ENCODE data around the gene CLUH.
A peak's percentile ranks its signal among the peaks of the same experiment; 100 is the strongest.
"Not testable (repeated sequence)": the region's sequence is repeated elsewhere in the genome, so short reads cannot be mapped to it uniquely, and the experiment has no call there.

CLUH gene

DNA sequence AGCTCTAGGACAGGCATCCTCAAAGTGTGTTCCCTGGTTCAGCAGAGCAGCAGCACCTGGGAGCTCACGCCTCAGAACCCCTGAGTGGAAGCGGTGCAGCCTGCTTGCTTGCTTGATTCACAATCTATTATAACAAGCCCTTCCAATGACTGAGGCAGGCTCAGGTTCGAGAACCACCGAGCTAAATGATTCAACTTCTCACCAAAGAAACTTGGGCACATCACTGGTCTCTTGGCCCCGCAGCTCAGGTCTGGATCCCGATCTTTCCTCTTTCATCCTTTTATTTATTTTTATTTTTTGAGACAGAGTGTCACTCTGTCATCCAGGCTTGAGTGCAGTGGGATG lies 24.5 kb downstream of the CLUH start:
- DNase-seq: no peak

DNA sequence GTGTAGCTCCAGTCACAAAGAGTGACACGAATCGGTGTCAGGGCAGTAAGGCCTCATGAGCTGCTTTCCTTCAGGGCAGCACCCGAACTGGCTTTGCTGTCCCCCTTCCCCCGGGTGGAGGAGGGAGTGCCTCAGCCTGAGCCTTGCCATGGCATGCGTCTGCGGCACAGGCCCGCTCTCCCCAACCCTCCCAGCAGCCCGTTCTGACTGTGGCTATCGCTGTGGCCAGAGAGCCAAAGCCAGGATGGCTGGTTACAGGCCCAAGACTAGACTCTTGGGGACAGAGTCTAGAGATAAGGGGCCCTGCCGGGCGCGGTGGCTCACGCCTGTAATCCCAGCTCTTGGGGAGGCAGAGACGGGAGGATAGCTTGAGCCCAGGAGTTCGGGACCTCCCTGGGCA lies 25.9 kb downstream of the CLUH start:
- no peak for DNase-seq

DNA sequence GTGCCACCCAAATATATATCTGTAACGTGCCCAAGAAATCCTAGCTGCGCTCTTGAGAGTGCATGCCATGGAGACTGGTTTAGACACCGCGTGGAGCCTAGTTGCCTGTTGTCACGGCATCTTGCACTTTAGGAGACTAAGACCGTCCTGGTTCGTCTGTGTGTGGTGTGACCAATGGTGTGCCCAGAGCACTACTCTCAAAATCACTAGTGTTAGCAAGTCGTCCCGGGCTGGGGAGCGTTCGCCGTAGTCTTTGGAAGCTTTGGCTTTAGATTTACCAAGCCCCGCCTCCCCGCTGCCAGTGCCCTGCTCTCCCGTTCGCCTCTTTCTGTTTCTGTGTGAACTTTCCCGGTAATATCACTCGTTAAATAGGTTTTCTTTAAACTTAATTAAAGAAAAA lies 27.0 kb downstream of the CLUH start:
- no peak for DNase-seq

DNA sequence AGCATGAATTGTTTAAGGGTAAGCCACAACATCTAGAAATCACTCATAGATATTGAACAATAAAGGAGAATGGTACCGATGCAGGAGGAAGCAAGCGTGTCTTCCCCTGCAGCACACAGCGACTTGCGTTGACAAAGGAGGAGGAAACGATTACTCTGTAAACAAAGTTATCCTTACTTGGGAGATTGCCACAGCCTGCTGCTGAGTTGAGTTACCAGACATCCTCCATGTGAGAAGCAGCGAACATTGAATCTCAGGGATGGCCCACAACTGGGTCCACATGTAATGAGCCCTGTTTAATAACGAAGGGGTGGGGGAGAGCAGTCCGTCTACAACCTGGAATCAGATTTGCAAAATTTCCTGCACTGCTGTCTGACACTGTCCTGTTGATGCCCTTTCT lies 27.7 kb downstream of the CLUH start:
- no peak for DNase-seq

DNA sequence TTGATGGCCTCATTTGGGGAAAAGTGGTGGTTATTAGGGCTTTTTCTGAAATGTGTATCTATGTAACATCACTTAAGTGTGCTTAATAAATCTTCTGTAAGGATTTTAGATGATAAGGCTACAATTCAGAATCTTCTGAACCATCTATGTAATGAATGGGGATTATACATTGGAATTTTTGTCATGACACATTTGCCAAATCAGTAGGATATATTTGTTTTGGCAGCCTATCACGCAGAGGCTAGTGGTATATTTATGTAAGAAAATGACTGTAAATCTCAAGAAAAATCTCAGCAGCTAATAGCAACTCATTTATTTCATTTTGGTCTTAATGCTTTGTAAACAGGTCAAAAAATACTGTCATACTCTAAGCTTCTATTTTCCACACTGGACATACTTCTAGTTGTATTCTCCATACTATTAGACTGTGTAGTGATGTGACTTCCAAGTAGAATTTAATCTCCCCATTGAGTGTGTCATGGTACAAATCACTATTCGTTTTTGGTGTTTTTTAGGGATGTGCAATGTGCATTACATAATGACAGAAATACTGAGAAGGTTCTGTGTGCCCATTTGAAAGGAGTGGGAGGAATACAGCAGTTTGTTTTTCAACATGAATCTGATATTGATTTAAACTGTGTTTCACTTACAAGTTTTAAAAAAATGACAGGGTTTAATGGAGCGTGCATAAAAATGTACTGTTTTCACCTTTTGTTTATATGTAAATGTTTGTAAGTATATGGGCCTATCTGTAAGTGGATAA lies 29.2 kb downstream of the CLUH start:
- no peak for DNase-seq

DNA sequence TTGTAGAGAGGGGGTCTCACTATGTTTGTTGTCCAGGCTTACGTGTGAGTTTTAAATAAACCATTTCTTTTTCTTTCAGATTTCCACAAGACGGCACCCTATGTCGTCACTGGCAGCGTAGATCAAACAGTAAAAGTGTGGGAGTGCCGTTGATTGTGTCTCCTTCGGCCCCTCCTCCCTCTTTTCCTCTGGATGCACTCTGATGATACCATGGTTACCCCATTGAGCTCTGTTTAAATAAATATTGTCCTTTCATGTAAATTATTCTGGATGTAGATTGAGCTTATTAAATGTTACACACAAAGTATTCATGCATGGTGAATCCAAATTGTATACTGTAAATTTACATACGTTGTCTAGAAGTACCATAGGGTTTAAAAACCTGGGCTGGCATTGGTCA lies 29.9 kb downstream of the CLUH start:
- DNase-seq: no peak

DNA sequence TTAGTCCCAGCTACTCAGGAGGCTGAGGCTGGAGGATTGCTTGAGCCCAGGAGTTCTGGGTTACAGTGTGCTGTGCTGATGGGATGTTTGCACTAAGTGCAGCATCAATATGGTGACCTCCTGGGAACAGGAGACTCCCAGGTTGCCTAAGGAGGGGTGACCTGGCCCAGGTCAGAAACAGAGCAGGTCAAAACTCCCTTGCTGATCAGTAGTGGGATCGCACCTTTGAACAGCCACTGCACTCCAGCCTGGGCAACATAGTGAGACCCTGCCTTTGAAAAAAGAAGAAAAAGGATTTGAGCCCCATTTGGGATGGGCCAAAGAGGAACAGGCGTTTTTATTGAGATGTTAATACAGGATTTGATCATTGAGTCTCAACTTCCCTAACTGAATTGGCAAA lies 30.6 kb downstream of the CLUH start:
- no peak for DNase-seq

DNA sequence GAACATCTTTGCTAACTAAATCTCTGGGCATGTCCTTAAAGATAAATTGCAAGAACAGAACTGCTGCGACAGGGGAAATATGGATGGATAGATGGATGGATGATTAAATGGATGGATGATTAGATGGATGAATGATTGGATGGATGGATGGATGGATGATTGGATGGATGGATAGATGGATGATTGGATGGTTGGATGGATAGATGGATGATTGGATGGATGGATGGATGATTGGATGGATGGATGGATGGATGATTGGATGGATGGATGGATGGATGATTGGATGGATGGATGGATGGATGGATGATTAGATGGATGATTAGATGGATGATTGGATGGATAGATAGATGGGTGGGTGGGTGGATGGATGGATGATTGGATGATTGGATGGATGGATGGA lies 32.3 kb downstream of the CLUH start:
- DNase-seq: not testable (repeated sequence)

DNA sequence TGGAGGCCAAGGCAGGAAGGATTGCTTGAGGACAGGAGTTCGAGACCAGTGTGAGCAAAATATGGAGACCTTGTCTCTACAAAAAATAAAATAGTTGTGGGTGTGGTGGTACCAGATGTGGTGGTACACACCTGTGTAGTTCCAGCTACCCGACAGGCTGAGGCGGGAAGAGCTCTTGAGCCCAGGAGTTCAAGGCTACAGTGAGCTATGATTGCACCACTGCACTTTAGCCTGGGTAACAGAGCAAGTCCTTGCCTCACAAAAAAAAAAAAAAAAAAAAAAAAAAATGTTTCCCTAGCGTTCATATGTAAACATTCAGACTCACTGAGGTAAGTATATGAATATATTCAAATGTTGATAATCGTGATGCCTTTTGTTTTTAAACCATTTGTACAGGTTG lies 39.5 kb downstream of the CLUH start:
- no peak for DNase-seq

DNA sequence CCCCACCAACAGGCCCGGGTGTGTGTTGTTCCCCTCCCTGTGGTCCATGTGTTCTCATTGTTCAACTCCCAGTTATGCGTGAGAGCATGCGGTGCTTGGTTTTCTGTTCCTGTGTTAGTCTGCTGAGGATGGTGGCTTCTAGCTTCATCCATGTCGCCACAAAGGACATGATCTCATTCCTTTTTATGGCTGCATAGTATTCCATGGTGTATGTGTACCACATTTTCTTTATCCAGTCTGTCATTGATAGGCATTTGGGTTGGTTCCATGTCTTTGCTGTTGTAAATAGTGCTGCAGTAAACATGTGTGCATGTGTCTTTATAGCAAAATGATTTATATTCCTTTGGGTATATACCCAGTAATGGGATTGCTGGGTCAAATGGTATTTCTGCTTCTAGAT lies 51.2 kb downstream of the CLUH start:
- not testable (repeated sequence) for DNase-seq

DNA sequence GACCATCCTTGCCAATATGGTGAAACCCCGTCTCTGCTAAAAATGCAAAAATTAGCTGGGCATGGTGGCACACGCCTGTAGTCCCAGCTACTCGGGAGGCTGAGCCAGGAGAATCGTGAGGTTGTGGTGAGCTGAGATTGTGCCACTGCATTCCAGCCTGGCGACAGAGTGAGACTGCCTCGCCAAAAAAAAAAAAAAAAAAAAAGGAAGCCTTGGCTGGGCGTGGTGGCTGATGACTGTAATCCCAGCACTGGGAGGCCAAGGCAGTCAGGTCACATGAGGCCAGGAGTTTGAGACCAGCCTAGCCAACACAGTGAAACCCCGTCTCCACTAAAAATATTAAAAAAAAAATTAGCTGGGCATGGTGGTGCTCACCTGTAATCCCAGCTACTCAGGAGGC lies 52.2 kb downstream of the CLUH start:
- DNase-seq: peak; percentile 7

DNA sequence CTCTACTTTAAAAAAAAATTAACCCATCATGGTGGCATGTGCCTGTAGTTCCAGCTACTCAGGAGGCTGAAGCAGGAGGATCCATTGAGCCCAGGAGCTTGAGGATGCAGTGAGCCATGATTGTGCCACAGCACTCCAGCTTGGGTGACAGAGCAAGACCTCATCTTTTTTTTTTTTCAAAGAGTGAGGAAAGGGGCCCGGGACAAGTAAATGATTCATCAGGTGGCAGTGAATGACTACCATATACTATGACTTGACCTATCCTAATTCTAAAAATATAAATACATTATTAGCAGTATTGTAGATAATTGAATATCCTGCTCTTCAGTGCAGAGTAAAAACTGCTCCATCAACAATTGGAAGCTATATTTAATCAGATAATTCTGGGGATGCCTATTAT lies 55.3 kb downstream of the CLUH start:
- no peak for DNase-seq

DNA sequence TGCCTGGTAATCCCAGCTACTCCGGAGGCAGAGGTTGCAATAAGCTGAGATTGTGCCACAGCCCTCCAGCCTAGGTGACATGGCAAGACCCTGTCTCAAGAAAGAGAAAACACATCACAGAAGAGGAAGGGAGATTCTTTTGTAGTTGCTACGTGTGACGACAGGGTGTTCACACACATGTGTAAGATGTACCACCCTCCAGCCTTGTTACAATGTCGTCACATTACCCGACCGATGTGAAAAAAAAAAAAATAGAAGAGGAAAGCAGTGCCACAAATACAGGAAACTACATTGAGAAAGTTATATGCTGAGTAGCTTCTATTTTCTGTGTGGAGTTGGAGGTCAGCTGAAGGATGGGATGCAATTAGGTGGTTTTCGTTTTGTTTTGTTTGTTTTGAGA lies 56.0 kb downstream of the CLUH start:
- DNase-seq: no peak

DNA sequence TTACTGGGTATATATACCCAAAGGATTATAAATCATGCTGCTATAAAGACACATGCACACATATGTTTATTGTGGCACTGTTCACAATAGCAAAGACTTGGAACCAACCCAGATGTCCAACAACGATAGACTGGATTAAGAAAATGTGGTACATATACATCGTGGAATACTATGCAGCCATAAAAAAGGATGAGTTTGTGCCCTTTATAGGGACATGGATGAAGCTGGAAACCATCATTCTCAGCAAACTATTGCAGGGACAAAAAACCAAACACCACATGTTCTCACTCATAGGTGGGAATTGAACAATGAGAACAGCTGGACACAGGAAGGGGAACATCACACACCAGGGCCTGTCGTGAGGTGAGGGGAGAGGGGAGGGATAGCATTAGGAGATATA lies 58.7 kb downstream of the CLUH start:
- not testable (repeated sequence) for DNase-seq

DNA sequence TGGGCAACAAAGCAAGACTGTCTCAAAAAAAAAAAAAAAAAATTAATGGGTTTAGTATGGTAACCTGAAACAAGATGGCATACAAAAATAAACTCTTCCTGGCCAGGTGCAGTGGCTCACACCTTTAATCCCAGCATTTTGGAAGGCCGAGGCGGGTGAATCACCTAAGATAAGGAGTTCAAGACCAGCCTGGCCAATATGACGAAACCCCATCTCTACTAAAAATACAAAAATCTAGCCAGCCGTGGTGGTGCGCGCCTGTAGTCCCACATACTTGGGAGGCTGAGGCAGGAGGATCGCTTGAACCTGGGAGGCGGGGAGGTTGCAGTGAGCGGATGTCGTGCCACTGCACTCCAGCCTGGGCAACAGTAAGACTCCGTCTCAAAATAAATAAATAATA lies 62.4 kb downstream of the CLUH start:
- no peak for DNase-seq

DNA sequence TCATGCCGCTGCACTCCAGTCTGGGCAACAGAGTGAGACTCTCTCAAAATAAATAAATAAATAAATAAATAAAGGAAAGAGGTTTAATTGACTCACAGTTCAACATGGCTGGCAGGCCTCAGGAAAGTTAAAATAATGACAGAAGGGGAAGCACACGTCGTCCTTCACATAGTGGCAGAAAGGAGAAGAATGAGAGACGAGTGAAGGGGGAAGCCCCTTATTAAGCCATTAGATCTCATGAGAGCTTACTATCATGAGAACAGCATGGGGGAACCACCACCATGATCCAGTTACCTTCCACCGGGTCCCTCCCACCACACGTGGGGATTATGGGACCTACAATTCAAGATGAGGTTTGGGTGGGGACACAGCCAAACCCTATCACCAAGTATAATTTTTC lies 63.6 kb downstream of the CLUH start:
- DNase-seq: no peak

DNA sequence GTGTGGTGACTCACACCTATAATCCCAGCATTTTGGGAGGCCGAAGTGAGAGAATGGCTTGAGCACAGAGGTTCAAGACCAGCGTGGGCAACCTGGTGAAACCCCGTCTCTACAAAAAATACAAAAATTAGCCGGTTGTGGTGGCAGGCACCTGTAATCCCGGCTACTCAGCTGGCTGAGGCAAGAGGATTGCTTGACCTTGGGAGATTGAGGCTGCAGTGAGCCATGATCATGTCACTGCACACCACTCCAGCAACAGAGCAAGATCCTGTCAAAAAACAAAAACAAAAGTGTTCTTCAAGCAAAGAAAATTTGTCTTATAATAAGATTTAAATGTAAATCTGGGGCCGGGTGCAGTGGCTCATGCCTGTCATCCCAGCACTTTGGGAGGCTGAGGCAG lies 66.6 kb downstream of the CLUH start:
- no peak for DNase-seq
